Mesodermal cell (in vitro differentiated cells): ENCODE results near the gene PIP4K2C.
"Not testable (repeated sequence)": the region's sequence is repeated elsewhere in the genome, so short reads cannot be mapped to it uniquely, and the experiment has no call there.

Experiments
- H3K27ac ChIP-seq: 2 replicates; pipeline ENCODE4 v1.7.0; 2013; ENCODE audit warnings: mild to moderate bottlenecking, low read depth, low read length, moderate library complexity; ENCODE audit not compliant: severe bottlenecking
- H3K36me3 ChIP-seq: 2 replicates; pipeline ENCODE4 v1.7.1; 2013; ENCODE audit warnings: mild to moderate bottlenecking, low read length, moderate library complexity; ENCODE audit not compliant: control insufficient read depth, insufficient read depth
- H3K4me1 ChIP-seq: one replicate; pipeline ENCODE4 v1.7.1; 2013; ENCODE audit warnings: mild to moderate bottlenecking, low read length; ENCODE audit not compliant: insufficient read depth, control insufficient read depth, poor library complexity, severe bottlenecking
- H3K4me3 ChIP-seq: 2 replicates; pipeline ENCODE4 v1.7.0; 2013; ENCODE audit warnings: low read length, control low read depth, mild to moderate bottlenecking; ENCODE audit not compliant: insufficient read depth, poor library complexity, severe bottlenecking; ENCODE audit errors: extremely low read depth
- H3K9me3 ChIP-seq: 2 replicates; pipeline ENCODE4 v1.7.1; 2013; ENCODE audit warnings: mild to moderate bottlenecking, low read length, moderate library complexity; ENCODE audit not compliant: control insufficient read depth
- WGBS, 2 experiments: methylation state at CpG; one replicate each; pipeline ENCODE4 v1.1.5; 2013; ENCODE audit warnings: missing lambda C conversion rate in 2 of 2; ENCODE audit not compliant: insufficient coverage in 2 of 2; 5-methylcytosine and 5-hydroxymethylcytosine counted together

Gene PIP4K2C

GRCh38 chr12:57617942-57618341 is 26.9 kb downstream of the PIP4K2C start:
- Histone ChIP-seq H3K36me3 (peaks cover 27% of the 10 kb centered on the region), H3K27ac (no peak overlapping the region), H3K9me3 (no peaks in the 10 kb centered on the region), H3K4me1 (no peaks in the 10 kb centered on the region), H3K4me3 (no peak overlapping the region)
- WGBS, 2 experiments: 74 to 75% methylated on average over 6 to 8 of the region's 11 CpGs

GRCh38 chr12:57618431-57618830 is 27.4 kb downstream of the PIP4K2C start:
- WGBS, 2 experiments: 81 to 84% methylated on average over 3 to 6 of the region's 6 CpGs
- H3K4me1 ChIP-seq, H3K4me3 ChIP-seq, H3K27ac ChIP-seq, H3K9me3 ChIP-seq: not testable (repeated sequence)
- peaks cover 27% of the 10 kb centered on the region for H3K36me3 ChIP-seq

- H3K4me3 ChIP-seq: no peak overlapping the region
- H3K27ac ChIP-seq: no peak overlapping the region
- H3K4me1 ChIP-seq: no peaks in the 10 kb centered on the region
- 24 to 38% methylated on average over 7 to 9 of the region's 16 CpGs for WGBS, 2 experiments
- H3K9me3 ChIP-seq: no peaks in the 10 kb centered on the region
- H3K36me3 ChIP-seq: peaks cover 25% of the 10 kb centered on the region
Measured at GRCh38 chr12:57618966-57619433, 28.0 kb downstream of the PIP4K2C start.

GRCh38 chr12:57619434-57620244 is 28.6 kb downstream of the PIP4K2C start:
- WGBS, 2 experiments: 13% methylated on average over 40 to 42 of the region's 46 CpGs
- no peaks in the 10 kb centered on the region for H3K4me1 ChIP-seq
- peaks cover 21% of the 10 kb centered on the region for H3K36me3 ChIP-seq
- no peak overlapping the region for H3K4me3 ChIP-seq
- no peaks in the 10 kb centered on the region for H3K9me3 ChIP-seq
- H3K27ac ChIP-seq: no peak overlapping the region

- H3K27ac ChIP-seq: no peak overlapping the region
- H3K4me1 ChIP-seq: no peaks in the 10 kb centered on the region
- H3K4me3 ChIP-seq: no peak overlapping the region
- no peaks in the 10 kb centered on the region for H3K9me3 ChIP-seq
- H3K36me3 ChIP-seq: peaks cover 18% of the 10 kb centered on the region
- WGBS, 2 experiments: 15 to 19% methylated on average over 11 to 13 of the region's 13 CpGs
Measured at GRCh38 chr12:57620245-57620935, 29.4 kb downstream of the PIP4K2C start.

- Histone ChIP-seq H3K9me3 (no peaks in the 10 kb centered on the region), H3K4me1 (no peaks in the 10 kb centered on the region), H3K4me3 (peak overlapping the region; percentile 5), H3K27ac (no peak overlapping the region), H3K36me3 (peaks cover 13% of the 10 kb centered on the region)
- WGBS, 2 experiments: 3% methylated on average over 33 to 34 of the region's 42 CpGs
Measured at GRCh38 chr12:57620936-57621496, 30.0 kb downstream of the PIP4K2C start.

GRCh38 chr12:57621497-57622292 is 30.7 kb downstream of the PIP4K2C start:
- 3 to 5% methylated on average over 24 to 47 of the region's 49 CpGs for WGBS, 2 experiments
- peaks cover 7% of the 10 kb centered on the region for H3K36me3 ChIP-seq
- no peaks in the 10 kb centered on the region for H3K4me1 ChIP-seq
- peak overlapping the region; percentile 8 for H3K4me3 ChIP-seq
- H3K9me3 ChIP-seq: no peaks in the 10 kb centered on the region
- H3K27ac ChIP-seq: no peak overlapping the region

- Histone ChIP-seq H3K4me1 (no peaks in the 10 kb centered on the region), H3K36me3 (peaks cover under 1% of the 10 kb centered on the region), H3K4me3 (no peak overlapping the region), H3K27ac (no peak overlapping the region), H3K9me3 (no peaks in the 10 kb centered on the region)
- WGBS, 2 experiments: 81 to 90% methylated on average over 6 to 7 of the region's 9 CpGs
Measured at GRCh38 chr12:57622293-57623245, 31.6 kb downstream of the PIP4K2C start.

GRCh38 chr12:57623385-57623784 is 32.4 kb downstream of the PIP4K2C start:
- WGBS, 2 experiments: 75 to 83% methylated on average over 1 to 2 of the region's 2 CpGs
- H3K36me3 ChIP-seq: no peaks in the 10 kb centered on the region
- H3K9me3 ChIP-seq: no peaks in the 10 kb centered on the region
- H3K4me1 ChIP-seq: no peaks in the 10 kb centered on the region
- no peak overlapping the region for H3K4me3 ChIP-seq
- H3K27ac ChIP-seq: no peak overlapping the region
